Superior temporal gyrus (tissue), 1 donor: Measurements from ENCODE around the gene SIPA1L3.

Experiments used
- DNase-seq: peaks from one replicate; pipeline ENCODE4 v3.0.0-alpha.2; 2016; ENCODE audit errors: extremely low spot score

Gene SIPA1L3

DNA sequence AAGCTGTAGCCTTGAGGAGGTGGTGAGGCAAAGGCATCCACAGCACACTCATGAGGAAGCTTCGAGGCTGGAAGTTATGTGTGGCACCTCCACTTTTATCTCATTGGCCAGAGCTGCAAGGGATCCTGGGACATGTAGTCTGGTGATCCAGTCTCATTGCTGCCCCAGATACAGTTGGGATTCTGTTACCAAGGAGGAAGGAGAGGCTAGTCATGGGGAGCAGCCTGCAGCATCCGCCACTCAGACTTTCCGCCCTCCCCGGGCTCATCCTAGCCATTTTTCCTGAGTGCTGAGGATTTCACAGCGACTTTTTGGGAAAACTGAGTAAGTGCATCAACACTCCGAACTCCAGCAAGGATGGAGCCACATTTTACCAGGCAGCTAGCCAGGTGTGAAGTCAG, 242.7 kb downstream of the SIPA1L3 start:
- DNase-seq, result peak; percentile 47

DNA sequence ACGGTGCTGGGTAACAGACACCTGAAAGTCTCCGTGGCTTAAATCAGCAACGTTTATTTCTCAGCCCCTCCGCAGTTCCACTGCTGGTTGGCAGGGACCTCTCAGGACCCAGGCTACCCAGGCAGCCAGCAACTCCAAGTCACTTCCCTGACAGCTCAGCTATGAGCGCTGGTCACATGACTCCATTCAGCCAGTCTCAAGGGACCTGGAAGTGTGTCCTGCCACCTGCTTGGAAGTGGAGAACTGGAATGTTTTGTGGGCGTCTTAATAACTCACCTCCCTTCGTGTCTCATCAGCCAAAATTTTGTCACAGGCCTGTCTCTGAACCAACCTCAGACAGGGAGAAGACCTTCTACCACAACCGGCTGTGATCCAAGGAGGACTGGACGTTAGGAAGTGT, 244.2 kb downstream of the SIPA1L3 start:
- no peak for DNase-seq

DNA sequence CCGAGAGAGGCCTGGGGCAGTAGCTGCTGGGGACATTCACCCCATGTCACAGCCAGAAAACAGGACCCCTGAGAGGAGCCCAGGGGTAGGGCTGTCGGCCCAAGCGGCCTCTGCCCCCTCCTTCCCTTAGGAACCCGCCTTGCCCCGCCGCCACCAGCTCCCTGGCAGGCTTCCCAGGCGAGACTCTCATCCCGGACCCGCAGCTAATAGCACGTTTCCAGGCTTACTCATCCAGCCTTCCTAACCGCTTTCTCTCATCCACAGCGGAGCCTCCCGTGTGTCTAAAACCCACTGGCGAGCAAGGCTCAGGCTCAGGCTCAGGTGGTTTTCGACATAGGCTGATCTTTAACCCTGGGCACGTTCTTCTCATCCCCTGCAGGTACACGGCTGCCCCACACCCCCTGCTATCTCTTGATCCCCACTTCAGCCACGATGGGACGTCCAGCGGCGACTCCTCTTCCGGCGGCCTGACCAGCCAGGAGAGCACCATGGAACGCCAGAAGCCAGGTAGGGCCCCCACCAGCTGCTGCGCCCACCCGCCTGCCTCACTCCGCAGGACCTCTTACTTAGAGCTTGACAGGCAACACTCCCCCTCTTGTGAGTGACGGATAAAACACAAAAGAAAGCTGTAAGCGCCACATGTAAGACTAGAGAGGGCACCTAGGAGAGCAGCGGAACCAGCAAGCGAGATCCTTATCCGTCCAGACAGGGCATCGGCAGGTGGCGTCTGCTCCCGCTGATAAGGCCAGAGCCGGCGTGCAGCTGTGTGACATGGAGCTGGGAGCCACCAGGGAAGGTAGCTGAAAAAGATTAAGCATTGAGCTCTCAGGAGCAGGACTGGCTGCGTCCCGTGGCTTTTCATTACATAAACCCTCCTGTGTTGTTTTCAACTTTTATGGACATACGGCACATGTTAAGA, 245.7 kb downstream of the SIPA1L3 start:
- DNase-seq, result no peak

DNA sequence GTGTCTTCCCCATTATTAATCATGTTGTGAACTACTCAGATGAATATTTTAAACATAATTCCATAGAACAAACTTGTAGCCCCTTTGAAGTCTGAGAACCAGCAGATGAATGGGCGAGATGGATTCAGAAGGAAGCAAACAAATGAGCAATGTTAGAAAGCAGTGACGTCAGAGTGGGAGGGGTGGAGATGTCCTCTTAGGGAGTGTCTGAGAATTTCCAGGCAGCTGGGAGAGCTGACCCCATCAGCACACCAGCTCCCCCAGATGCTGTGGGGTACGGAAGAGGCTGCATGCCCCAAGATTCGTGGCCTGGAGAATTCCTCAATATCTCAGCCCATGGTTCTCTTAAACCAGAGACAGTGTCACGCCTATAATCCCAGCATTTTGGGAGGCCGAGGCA, 248.4 kb downstream of the SIPA1L3 start:
- peak; percentile 75 for DNase-seq

DNA sequence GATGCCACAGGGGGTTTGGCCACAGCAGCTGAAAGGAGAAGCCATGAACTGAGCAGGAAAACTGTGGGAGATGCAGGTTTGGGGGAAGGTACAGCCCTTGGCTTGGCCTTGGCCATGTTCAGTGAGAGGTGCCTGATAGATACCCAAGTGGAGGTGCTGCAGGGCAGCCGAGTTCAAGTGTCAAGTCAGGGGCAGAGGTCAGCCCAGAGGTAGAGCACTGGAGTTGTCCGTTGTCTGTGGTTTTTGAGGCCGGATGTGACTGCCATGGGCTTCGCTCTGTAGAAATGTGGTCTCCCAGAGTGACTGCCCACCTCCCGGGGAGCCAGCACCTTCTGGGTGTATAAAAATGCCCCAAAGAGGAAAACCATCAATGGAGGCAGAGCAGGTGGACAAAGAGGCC, 251.7 kb downstream of the SIPA1L3 start:
- no peak for DNase-seq

DNA sequence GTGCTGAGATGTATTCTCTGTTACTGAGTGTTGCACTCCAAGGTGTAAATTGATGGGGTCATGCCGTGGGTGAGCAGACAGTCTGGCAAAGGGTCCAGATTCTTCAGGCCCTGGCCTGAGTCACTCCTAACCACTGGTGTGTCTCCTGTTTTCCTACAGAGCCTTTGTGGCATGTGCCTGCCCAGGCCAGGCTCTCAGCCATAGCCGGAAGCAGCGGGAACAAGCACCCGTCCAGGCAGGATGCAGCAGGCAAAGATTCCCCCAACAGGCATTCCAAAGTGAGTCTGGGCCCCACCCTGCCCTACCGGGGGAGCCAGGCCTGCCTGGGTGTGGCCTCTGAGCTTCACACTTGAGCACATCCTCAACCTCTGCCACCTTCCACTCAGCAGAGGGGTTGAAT, 255.1 kb downstream of the SIPA1L3 start:
- DNase-seq, result no peak

DNA sequence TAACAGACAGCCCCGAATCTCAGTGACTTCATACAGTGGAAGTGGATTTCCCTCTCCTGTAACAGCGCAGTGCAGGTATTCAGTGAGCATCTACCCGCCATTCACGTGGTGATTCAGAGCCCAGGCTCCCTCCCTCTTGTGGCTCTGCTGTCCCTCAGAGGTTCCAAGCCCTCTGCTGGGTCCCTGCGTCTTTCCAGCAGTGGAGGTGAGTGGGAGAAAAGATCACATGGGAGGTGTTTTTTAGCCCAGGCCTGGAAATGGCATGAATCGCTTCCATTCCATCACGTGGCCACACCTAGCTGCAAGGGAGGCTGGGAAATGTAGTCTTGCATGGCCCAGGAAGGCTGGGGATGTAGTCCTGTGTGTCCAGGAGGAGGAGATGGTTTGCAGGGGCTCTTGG, 255.6 kb downstream of the SIPA1L3 start:
- DNase-seq, result no peak

DNA sequence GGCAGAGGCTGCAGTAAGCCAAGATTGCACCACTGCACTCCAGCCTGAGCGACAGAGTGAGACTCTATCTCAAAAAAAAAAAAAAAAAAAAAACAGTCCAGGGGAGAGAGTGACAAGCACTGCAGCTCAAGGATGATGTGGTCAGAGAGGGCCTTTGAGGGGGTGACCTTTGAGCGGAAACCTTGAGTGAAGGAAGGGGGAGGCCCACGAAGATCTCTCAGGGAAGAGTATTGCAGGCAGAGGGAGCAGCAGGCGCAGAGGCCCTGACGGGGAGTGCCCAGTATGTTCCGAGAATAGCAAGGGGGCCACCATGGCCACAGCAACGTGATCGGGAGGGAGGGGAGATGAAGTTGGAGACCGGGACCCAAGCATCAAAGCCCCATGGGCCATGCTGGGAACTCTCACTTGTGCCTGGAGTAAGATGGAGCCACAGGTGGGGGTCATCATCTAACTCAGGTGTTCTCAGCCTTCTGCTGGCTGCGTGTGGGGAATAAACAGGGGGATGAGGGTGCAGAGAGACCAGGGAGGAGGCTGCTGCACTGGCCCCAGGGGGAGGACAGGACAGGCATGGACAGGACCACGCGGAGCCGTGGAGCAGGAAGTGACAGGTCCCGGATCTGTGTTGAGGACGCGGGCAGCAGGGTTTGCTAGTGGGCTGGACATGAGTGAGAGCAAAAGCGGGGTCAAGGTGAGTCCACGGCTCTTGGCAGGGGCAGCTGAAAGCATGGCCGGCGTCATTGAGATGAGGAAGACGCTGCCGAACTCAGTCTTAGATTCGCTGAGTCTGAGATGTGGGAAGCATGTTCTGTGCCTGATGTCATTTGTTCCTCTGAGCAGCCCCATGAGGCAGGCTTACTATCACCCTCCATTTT, 256.6 kb downstream of the SIPA1L3 start:
- DNase-seq, result no peak

DNA sequence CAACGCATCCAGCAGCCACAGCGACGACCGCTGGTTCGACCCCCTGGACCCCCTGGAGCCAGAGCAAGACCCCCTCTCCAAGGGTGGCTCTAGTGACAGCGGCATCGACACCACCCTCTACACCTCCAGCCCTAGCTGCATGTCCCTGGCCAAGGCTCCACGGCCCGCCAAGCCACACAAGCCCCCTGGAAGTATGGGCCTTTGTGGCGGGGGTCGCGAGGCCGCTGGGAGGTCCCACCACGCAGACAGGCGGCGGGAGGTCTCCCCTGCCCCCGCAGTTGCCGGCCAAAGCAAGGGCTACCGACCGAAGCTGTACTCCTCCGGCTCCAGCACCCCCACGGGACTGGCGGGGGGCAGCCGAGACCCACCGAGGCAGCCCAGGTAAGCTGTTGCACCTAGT, 257.5 kb downstream of the SIPA1L3 start:
- no peak for DNase-seq

DNA sequence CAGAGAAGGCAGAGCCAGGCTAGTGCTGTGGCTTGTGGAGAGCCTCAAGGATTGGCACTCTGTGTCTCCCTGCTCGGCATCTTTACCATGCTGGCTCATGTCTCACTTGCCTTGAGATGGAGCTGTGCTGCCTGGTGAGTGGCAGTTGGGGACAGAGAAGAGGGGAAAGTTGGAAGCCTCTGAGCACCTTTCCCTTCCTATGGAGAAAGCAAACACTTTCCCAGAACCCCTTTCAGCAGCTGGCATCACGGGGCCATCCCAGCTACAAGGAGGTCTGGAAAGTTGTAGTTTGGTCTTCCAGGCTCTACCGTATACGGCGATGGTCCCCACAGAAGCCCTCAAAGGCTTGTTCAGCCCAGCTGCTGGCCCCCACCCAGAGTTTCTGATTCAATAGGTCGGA, 258.3 kb downstream of the SIPA1L3 start:
- no peak for DNase-seq

DNA sequence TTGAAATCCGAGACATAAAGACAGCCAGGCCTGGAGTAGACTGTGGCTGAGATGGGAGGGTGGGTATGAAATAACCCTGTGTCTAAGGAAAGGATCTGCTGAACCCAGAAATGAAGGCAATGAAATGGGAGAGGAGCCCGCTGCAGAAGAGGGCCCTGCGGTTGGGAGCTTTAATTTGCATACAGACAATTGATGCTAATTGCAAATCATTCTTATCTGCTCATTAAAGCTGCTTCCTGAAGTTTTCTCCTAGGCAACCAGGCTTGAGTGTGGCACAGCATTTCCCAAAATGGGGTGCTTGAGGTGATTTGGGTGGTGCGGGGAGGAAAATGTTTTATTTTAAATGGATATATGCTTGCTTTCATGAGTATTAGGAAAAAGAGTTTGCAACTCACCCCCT, 261.6 kb downstream of the SIPA1L3 start:
- no peak for DNase-seq

DNA sequence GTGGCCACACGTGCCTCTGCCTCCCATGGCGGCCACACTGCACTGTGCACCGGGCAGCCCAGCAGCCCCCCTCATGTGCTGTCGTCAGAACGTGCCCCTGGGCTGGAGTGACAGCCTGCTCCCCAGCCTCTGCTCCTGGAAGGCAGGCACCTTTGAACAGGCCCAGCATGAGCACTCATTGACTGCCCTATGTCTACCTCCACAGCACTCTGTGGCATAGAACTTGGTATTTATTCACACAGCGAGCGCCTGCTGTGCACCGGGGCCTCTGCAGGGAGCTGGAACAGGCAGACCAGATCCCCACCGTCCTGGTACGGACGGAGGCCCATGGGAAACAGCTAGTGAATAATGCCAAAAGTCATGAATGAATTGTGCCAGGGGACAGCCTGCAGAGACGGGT, 263.3 kb downstream of the SIPA1L3 start:
- no peak for DNase-seq

DNA sequence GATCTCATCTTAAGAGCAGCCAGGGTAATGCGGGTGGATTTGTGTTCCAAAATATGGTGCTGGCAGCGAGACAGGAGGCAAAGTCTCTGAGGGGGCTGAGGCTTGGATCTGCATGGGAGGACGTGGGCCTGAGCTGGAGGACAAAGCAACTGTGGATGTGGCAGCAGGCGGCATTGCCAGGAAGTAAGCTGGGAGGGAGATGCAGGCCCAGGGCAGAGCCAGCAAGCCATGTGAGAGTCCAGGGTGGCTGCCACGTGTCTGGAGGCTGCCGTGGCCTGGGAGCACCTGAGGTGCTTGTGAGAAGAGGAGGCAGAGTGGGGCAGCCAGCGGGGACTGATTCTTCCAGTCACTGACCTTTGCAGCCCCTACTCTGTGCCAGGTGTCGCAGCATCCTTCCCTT, 265.0 kb downstream of the SIPA1L3 start:
- DNase-seq, result peak; percentile 27

DNA sequence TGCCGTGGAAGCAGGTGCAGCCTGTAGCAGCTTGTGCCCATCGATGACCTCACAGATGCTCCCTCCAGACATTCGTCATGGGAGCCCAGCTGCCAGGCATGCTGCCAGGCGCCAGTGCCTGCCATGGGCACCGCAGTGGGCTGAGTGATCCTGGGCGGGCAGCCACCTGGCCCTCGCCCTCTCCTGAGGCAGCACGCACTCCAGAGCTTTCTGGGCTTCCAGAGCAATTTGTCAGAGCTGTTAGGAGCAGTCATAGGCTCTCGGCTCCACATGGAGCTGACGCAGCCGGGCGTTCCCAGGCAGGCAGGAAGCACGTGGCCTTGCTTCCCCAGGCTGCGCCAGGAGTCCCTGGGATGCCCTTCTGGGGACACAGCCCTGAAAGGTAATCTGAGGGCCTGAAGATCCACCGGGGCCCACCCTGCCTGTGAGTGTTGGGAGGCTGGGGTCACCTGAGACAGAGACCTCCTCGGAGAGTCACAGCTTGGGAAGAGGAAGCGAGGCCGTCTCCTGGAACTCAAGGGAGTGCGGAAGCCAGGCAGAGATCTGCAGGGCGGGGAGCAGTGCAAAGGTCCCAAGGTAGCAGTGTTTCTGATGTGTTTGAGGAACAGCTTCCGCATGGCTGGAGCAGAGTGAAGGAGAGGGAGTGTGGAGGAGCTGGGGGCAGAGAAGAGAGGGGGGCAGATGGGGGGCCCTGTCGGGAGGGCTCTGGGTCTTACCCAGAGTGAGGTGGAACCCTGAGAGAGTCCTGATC, 266.5 kb downstream of the SIPA1L3 start:
- DNase-seq, result peak; percentile 95

DNA sequence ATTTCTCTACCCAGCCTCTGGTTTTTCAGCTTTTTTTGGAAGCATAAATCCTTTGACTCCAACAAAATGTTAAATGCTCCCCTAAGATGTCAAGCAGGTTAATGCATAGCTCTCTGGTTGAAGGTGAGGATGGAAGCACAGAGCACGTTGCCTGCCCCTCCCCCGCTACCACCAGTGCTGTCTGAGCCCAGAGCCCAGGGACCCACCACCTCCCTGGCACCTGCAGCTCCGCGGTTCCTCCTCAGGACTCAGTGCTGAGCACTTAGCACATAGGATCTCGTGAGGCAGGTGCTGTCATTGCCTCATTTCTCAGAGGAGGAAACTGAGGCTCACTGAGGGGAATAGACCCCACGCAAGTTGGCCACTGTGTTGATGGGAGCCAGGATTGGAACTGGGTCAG, 268.4 kb downstream of the SIPA1L3 start:
- no peak for DNase-seq

DNA sequence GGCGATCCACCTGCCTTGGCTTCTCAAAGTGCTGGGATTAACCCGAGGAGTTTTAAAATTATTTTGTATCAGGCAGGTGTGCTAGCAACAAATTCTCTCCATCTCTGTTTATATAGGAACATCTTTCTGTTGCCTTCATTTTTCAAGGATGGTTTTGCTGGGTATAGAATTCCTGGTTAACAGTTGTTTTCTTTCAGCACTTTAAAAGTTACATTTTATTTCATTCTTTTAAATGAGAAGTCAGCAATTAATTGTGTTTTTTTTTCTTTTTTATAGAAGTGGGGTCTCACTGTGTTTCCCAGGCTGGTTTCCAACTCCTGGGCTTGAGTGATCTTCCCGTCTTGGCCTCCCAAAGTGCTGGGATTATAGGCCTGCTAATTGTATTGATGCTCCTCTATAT, 273.1 kb downstream of the SIPA1L3 start:
- no peak for DNase-seq

DNA sequence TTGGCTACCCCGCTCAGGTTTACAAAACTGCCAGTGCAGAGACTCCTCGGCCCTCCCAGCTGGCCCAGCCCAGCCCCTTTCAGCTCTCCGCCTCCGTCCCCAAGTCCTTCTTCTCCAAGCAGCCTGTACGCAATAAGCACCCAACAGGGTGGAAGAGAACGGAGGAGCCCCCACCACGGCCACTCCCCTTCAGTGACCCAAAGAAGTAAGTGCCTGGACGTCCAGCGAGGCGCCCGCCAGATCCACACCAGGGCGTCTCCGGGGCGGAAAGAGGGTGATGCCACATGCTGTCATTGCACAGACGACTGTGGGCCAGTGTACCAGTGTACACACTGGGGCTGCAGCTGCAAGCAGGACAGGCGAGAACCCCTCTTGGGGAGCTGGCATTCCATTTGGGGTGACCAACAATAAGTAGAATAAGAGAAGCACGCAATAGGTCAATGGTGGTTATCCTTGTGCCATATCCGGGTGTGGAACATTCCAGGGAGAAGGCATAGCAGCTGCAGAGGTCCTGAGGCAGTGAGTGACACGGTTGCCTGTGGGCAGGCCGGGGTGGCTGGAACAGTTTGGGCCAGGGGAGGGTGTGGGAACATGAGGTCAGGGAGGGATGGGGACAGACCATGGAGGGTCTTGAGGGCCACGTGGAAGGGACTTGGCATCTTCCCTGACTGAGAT, 275.7 kb downstream of the SIPA1L3 start:
- DNase-seq, result no peak

DNA sequence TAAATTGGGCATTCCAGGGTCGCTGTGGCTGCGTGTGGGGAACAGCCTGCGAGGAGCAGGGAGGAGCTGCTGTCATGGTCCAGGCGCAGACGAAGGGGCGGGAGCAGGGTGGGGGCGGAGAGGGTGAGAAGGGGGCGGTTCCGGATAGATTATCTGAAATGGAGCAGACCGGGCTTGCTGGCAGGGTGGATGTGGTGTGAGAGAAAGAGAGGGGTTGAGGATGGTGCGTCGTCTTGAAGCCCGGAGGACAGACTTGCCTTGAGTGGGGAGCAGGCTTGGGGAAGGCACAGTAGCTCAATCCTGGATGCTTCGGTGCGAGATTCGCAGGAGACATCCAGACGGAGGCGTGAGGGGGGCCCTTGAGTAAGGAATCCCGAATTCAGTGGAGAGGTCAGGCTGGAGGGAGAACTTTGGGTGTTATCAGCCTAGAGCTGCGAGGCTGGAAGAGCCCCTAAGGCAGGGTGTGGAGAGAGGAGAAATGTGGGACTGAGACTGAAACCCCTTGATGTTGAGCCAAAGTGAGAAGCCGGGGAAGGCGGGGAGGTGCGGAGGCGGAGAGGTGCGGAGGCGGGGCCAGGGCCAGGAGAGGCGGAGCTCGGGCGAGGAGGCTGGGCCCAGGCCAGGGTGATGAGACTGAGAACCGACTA, 276.4 kb downstream of the SIPA1L3 start:
- DNase-seq, result no peak

DNA sequence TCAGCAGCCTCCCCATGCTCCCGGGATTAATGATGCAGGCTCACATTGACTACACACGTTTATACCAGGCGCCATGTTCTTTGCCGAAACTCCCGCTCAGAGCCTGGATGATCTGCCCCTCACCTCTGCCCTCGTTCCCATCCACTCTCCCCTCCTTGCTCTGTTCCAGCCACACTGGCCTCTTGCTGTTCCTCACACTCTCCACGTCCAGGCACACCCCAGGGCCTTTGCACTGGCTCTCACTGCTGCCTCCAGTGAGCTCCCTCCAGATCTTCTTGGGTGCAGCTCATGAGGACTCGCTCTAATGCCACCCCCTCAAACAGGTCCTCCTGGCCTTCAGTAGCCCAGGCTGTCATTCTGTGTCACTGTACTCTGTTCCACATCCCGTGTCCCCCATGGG, 277.8 kb downstream of the SIPA1L3 start:
- no peak for DNase-seq

DNA sequence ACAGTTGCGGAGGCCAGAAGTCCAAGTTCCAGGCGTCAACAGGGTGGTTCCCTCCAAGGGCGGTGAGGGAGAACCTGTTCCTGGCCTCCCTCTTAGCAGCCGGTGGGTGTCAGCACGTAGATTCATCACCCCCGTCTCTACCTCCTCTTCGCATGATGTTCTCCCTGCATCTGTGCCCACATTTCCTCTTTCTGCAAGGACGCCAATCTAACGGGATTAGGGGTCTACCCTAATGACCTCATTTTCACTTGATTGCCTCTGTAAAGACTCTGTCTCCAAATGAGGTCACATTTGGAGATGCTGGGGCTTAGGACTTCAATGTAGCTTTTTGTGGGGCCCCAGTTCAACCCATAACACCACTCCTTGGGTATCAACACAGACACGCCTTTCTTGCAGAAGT, 278.6 kb downstream of the SIPA1L3 start:
- DNase-seq, result no peak

DNA sequence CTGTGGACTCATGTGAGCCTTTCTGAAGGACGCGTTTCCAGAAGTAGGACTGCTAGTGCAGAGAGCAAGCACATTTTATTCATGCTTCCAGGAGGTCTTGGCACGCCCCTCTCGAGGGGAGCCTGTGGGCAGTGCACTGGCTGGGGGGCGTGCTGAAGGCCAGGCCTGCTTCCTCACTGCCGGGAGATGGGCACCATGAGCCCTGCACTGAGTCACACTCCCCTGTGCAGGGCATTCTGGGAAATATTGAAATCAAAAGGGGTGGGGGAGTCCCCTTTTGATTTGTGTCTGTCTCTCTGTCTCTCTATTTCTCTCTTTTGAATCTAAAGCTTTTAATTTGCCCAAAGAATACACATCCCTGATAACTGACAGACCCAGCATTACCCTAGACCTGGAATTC, 283.1 kb downstream of the SIPA1L3 start:
- DNase-seq, result no peak
